Epithelial cell of proximal tubule (primary cell): ENCODE results near the gene CPS1. TPM values are rescaled to one million over a fixed set of nuclear protein-coding genes. Genes with fewer than 3 reads are reported as not detected.

Experiments
- DNase-seq: peaks from one replicate; pipeline ENCODE4 v3.0.0-alpha.2; 2011; ENCODE audit warnings: low read depth
- H3K4me3 ChIP-seq: 2 replicates; pipeline ENCODE4 v1.5.1; 2011; ENCODE audit warnings: low read depth, mild to moderate bottlenecking, low read length
- total RNA-seq: library from RNA; depleted of rRNA; stranded (reverse); fragments of >200 nt; gene quantifications from 2 replicates; pipeline ENCODE4 v1.2.3, GENCODE V29; 2015
- TF ChIP-seq, protein P1 (sequence below): conservative IDR thresholded peaks from 2 replicates; pipeline ENCODE4 v1.5.1; 2012; ENCODE audit warnings: low read depth, mild to moderate bottlenecking, low read length

Gene CPS1
- total RNA-seq, 1 donor from 2014 or later, result 2.8 TPM

DNA sequence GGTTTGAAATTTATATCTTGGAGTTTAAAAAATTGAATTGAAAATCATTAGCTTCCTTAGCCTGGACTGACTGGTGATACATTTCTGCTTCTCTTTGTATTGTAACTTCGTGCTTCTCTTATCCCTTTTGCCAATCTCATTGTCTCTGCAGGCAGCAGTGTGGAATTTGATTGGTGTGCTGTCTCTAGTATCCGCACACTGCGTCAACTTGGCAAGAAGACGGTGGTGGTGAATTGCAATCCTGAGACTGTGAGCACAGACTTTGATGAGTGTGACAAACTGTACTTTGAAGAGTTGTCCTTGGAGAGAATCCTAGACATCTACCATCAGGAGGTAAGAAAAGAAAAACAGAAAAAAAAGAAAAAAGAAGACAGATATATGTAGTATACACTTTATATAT lies 85.9 kb downstream of the CPS1 start:
- DNase-seq, result no peak
- TF ChIP-seq, protein P1, sequence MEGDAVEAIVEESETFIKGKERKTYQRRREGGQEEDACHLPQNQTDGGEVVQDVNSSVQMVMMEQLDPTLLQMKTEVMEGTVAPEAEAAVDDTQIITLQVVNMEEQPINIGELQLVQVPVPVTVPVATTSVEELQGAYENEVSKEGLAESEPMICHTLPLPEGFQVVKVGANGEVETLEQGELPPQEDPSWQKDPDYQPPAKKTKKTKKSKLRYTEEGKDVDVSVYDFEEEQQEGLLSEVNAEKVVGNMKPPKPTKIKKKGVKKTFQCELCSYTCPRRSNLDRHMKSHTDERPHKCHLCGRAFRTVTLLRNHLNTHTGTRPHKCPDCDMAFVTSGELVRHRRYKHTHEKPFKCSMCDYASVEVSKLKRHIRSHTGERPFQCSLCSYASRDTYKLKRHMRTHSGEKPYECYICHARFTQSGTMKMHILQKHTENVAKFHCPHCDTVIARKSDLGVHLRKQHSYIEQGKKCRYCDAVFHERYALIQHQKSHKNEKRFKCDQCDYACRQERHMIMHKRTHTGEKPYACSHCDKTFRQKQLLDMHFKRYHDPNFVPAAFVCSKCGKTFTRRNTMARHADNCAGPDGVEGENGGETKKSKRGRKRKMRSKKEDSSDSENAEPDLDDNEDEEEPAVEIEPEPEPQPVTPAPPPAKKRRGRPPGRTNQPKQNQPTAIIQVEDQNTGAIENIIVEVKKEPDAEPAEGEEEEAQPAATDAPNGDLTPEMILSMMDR, result no peak
- no peak overlapping the region for H3K4me3 ChIP-seq

DNA sequence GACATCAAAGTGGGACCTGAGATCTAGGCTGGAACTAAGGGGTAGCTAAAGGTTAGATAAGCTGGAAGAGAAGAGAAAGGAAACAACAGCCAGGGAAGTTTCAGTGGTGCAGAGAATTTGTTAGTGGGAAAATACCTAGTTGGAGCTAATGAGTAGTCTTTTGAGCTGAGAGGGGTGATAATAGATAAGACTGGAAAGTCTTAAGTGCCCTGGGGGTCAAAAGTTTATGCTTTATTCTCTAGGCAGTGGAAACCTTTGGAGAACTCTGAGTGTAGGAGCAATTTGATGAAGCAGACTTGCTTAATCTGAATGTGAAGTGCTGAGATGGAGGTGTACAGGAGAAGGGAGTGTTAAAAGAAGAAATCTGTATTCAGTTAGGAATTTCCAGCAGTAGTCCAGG lies 90.8 kb downstream of the CPS1 start:
- TF ChIP-seq, protein P1, result no peak
- no peak overlapping the region for H3K4me3 ChIP-seq
- DNase-seq, result no peak

DNA sequence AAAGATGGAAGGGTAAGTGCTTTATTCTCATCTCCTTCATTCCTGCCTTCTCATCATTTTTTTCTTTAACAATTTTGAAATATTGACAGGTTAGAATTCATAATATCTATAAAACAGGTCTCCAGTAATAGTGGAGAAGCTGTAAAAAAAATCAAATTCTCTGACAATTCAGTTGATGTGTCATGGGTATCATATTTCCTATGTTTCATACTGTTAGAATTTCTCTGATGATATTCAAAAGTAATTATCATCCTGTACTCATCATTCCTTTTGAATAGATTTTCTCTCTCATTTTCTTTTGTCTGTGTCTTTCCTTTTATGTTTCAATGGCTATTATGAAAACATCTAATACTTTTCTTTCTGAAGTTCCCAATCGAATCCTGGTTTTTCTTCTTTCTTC lies 97.7 kb downstream of the CPS1 start:
- no peak for DNase-seq
- no peak overlapping the region for H3K4me3 ChIP-seq
- TF ChIP-seq, protein P1, result no peak

DNA sequence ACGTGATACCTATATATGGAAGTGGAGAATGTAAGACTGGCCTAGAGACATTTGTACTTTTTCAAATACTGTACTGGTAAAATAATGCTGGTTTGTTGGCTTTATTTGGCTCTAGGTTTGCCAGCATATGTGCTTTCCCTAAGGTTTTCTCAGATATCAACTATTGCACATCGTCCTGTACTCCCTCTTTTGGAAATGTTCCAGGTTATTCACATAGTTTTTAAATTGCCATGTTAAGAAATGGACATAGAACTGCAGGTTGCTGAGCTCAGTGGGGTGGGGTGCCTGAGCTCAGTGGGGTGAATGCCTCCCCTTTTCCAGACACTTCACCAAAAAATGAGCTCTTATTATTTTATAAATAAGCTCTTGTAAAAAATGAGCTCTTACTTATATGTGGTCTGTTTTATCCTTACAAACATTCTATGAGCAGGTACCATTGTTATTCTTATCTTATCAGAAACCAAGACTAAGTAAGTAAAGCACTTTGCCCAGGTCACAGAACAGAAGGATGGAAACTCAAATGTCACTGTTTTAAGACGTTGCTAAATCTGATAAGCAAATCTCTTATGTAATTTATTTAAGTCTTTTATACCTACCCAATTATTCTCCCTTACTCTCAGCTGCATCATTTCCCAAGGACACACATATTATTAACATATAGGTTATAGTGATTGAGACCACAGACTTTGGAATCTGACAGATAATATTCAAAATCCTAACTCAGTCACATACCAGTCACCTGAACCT lies 99.0 kb downstream of the CPS1 start:
- TF ChIP-seq, protein P1, result no peak
- no peak overlapping the region for H3K4me3 ChIP-seq
- DNase-seq, result no peak

DNA sequence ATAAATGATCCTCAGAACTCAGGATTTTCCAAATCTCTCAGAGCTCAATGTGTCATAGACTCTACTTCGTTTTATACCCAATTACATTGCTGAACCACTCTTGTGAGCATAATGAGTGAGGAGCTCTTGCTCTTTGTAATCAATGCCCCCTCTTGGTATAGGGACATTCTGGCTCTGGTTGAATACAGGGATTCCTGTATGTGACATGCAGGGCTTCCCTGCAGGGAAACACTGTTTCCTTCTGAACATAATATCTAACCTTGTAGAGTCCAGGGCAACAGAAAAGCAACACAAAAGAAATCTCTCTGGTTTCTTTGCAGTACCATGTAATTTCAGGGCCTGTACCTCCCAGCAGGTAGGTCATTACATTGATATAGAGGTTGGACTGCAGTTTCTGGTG lies 101.5 kb downstream of the CPS1 start:
- DNase-seq, result no peak
- TF ChIP-seq, protein P1, result no peak
- H3K4me3 ChIP-seq, result no peak overlapping the region

DNA sequence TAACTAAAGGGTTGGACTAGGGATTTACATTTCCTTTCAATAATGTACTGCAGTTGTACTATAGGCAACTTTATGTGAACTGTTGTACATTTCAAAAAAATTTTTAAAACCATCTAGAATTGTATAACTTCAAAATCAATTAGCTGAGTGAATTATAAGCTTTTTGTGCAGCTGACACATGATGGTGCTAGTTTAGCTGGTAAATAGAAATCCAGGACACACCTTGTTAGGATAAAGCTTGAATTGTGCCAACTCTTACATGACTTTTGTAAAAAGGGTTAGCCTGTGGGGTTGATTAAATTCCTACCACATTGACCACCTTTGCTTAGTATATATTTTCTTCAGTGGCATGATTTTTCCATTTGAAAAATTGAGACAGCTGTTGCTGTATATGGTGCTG lies 104.4 kb downstream of the CPS1 start:
- no peak for DNase-seq
- H3K4me3 ChIP-seq, result no peak overlapping the region
- TF ChIP-seq, protein P1, result no peak

DNA sequence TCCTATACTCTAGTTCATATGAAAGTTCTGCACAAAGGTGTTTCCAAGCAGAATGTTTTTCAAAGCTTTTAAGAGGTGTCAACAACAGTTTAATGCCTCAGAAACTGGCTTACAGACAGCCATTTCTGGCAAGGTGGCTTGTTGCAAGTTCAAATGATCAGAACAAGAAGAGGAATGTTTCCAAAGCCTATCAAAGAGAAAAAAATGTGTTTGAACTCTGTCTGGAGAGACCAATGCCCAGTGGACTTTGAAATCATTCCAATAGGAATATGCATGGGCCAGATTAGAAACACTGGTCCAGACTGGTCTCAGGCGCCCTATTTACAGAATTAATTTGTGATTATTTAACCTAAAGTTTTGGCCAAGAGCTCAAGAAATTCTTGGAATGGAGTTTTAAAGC lies 106.2 kb downstream of the CPS1 start:
- TF ChIP-seq, protein P1, result no peak
- no peak for DNase-seq
- no peak overlapping the region for H3K4me3 ChIP-seq
